Panc1 (cell line): ENCODE data around the gene FBP2. TPM values are rescaled to one million over a fixed set of nuclear protein-coding genes. Genes with fewer than 3 reads are reported as not detected.
"Not testable (repeated sequence)": the region's sequence is repeated elsewhere in the genome, so short reads cannot be mapped to it uniquely, and the experiment has no call there.

ENCODE experiments used
- ATAC-seq: fragments of 200-7000 bp; cut with Tn5 transposase; 2 replicates; pipeline ENCODE4 v1.9.1; 2020; ENCODE audit warnings: mild to moderate bottlenecking, moderate library complexity
- BruUV-seq: library from RNA; stranded (reverse); fragments of 400-500 nt; replicated peaks from 2 replicates; lab custom pipeline; 2021; lab: Mats Ljungman, UMichigan
- CTCF ChIA-PET: fragments of 300-600 bp; sonication (Branson Sonifier 250); formaldehyde crosslinking; loops from one replicate; lab custom pipeline; 2022; ENCODE audit warnings: antibody characterized with exemption; lab: Charles Lee
- POLR2A ChIA-PET: fragments of 300-600 bp; sonication (Branson Sonifier 250); formaldehyde crosslinking; loops from one replicate; lab custom pipeline; 2022; ENCODE audit warnings: antibody characterized with exemption; lab: Charles Lee
- DNase-seq: peaks from one replicate; pipeline ENCODE4 v3.0.0-alpha.2; 2010; ENCODE audit warnings: low read depth, low spot score
- H3K27ac ChIP-seq: 2 replicates; pipeline ENCODE4 v1.5.1; 2011; ENCODE audit warnings: mild to moderate bottlenecking, low read length, inconsistent platforms
- H3K27me3 ChIP-seq: fragments of 200-500 bp; sonication (Bioruptor generic); 2 replicates; pipeline ENCODE4 v1.6.0; 2014; ENCODE audit warnings: low read length, inconsistent platforms; ENCODE audit not compliant: control insufficient read depth, insufficient read depth
- H3K36me3 ChIP-seq: fragments of 200-500 bp; sonication (Bioruptor generic); 2 replicates; pipeline ENCODE4 v1.5.1; 2014; ENCODE audit warnings: inconsistent platforms, mild to moderate bottlenecking, low read length, moderate library complexity; ENCODE audit not compliant: control insufficient read depth, insufficient read depth
- H3K4me1 ChIP-seq: 2 replicates; pipeline ENCODE4 v1.5.1; 2011; ENCODE audit warnings: inconsistent platforms, mild to moderate bottlenecking, low read length, moderate library complexity; ENCODE audit not compliant: control insufficient read depth, insufficient read depth
- H3K4me3 ChIP-seq, 2 experiments: 2 replicates each; pipeline ENCODE4 v1.5.1; 2011 to 2012; ENCODE audit warnings: low read depth in 2 of 2, low read length in 2 of 2, mild to moderate bottlenecking in 2 of 2, inconsistent platforms in 1 of 2, moderate library complexity in 1 of 2
- H3K9me3 ChIP-seq: fragments of 200-500 bp; sonication (Bioruptor generic); 2 replicates; pipeline ENCODE4 v1.5.1; 2014; ENCODE audit warnings: low read depth, mild to moderate bottlenecking, inconsistent platforms, low read length, moderate library complexity; ENCODE audit not compliant: control insufficient read depth, insufficient read depth
- CTCF ChIP-seq: fragments of 450-650 bp; IDR thresholded peaks from 2 replicates; pipeline ENCODE4 v1.5.1; 2017; ENCODE audit warnings: mild to moderate bottlenecking
- POLR2AphosphoS5 ChIP-seq: IDR thresholded peaks from 2 replicates; pipeline ENCODE4 v1.6.1; 2012; ENCODE audit warnings: mild to moderate bottlenecking, low read depth, low read length, moderate library complexity
- REST ChIP-seq, 2 experiments: IDR thresholded peaks; 2 replicates each; pipeline ENCODE4 v1.6.1; 2011 to 2012; ENCODE audit warnings: low read depth in 2 of 2, control low read depth in 1 of 2, low read length in 1 of 2, mild to moderate bottlenecking in 1 of 2, moderate library complexity in 1 of 2; ENCODE audit not compliant: insufficient read depth in 1 of 2
- SIN3A ChIP-seq: IDR thresholded peaks from 2 replicates; pipeline ENCODE4 v1.6.1; 2012; ENCODE audit warnings: low read depth, mild to moderate bottlenecking, low read length, moderate library complexity, borderline replicate concordance; ENCODE audit not compliant: insufficient read depth
- TCF7L2 ChIP-seq: IDR thresholded peaks from 2 replicates; pipeline ENCODE4 v1.6.1; 2011; ENCODE audit warnings: mild to moderate bottlenecking, low read depth, low read length, inconsistent platforms
- in situ Hi-C: cut with HindIII; loops from 2 replicates; pipeline ENCODE4 v1.10.0; 2016; ENCODE audit warnings: low sequenced_read_pairs, low pct_unique_long_range_greater_than_20kb
- intact Hi-C: fragments of 100-400 bp; cut with micrococcal nuclease; formaldehyde crosslinking; loops from one replicate; pipeline ENCODE4 v1.10.0; 2022; ENCODE audit not compliant: unreplicated experiment
- total RNA-seq: library from RNA; stranded (reverse); gene quantifications from one replicate; pipeline ENCODE4 v1.2.1, GENCODE V29; 2021; ENCODE audit not compliant: unreplicated experiment

The FBP2 gene
- total RNA-seq, 1 experiment from 2014 or later: not detected

- POLR2A ChIA-PET: no interaction called here
- H3K9me3 ChIP-seq: no peaks in the 10 kb centered on the region
- ATAC-seq (no peak), DNase-seq (no peak)
- intact Hi-C loops: loop anchor here (5.0 kb wide), 1 partner anchor 48 kb away; no protein-coding TSS in a partner anchor
- no peaks in the 10 kb centered on the region for H3K36me3 ChIP-seq
- no peak overlapping the region for H3K4me3 ChIP-seq
- H3K27ac ChIP-seq: no peak overlapping the region
- no peaks in the 10 kb centered on the region; the same call in 1 of the 2 replicates for H3K4me1 ChIP-seq
- no TSS peak for BruUV-seq
- CTCF ChIA-PET: interaction anchor here (1.0 kb wide), 1 partner anchor 46 kb away, joined by 3 read pairs; the partner anchor contains the start of gene PCAT7
- H3K27me3 ChIP-seq: no peaks in the 10 kb centered on the region
- in situ Hi-C loops: no loop called here
- TF ChIP-seq POLR2AphosphoS5 (no peak), REST (IDR thresholded peaks at IDR 0.05; ENCODE audit: insufficient read depth in 1 of 2, low read depth in 2 of 2, low read length in 1 of 2) (no peak), TCF7L2 (no peak), SIN3A (no peak), CTCF (no peak)
Measured at GRCh38 chr9:94600258-94600657, 6.6 kb upstream of the FBP2 start.

- intact Hi-C loops (no loop called here), in situ Hi-C loops (no loop called here)
- no TSS peak for BruUV-seq
- Histone ChIP-seq H3K4me1 (no peaks in the 10 kb centered on the region; the same call in 1 of the 2 replicates), H3K27me3 (no peaks in the 10 kb centered on the region), H3K27ac (no peak overlapping the region), H3K36me3 (no peaks in the 10 kb centered on the region), H3K9me3 (no peaks in the 10 kb centered on the region), H3K4me3 (no peak overlapping the region)
- ChIA-PET CTCF (no interaction called here), POLR2A (no interaction called here)
- DNase-seq (no peak), ATAC-seq (no peak)
- no peak for TF ChIP-seq SIN3A
Measured at GRCh38 chr9:94599102-94599501, 5.5 kb upstream of the FBP2 start.

GRCh38 chr9:94592683-94593082 is 941 bp downstream of the FBP2 start:
- H3K27ac ChIP-seq, ATAC-seq, H3K36me3 ChIP-seq, H3K4me3 ChIP-seq, in situ Hi-C loops, H3K9me3 ChIP-seq, H3K4me1 ChIP-seq, DNase-seq, H3K27me3 ChIP-seq, CTCF ChIA-PET, BruUV-seq, intact Hi-C loops, POLR2A ChIA-PET: not testable (repeated sequence)
